ENCODE results near the gene MXI1.

DNA sequence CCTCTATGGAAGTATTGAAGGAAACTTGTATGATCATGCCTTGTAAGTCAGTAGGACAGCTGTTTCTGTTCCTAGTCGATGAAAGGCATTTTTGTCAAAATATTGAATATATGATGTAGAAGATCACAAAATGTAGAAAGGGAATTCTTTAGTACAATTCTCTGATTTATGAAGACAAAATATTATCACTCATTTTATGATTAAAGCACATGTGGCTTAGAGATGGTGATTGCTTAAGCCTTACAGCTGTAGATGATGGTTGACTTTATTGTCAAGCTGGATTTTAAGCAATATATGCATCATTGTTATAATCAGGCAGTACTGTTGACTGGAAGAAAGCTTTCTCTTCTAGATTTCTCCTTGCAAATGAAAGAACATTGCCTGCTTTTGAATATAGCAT, 26.4 kb downstream of the MXI1 start:
- TF ChIP-seq CTCF (conservative IDR thresholded peaks at IDR 0.05) (no peak), EZH2 (IDR thresholded peaks at IDR 0.05; ENCODE audit: low read depth) (no peak)

Data from PC-9 (cell line).